ENCODE measurements around the gene TMCC1. TPM values are rescaled to one million over a fixed set of nuclear protein-coding genes. Genes with fewer than 3 reads are reported as not detected.
A peak's percentile ranks its signal among the peaks of the same experiment; 100 is the strongest.

Gene TMCC1
- total RNA-seq, 2 donors from 2014 or later = 41.0 to 51.1 TPM

GRCh38 chr3:129940086-129940485, 46.6 kb upstream of the TMCC1 start:
- no peaks in the 10 kb centered on the region for H3K27me3 ChIP-seq (ENCODE audit: control insufficient read depth, insufficient read depth, low read length, poor library complexity, severe bottlenecking)
- H3K36me3 ChIP-seq (ENCODE audit: control insufficient read depth, insufficient read depth, low read length) = no peaks in the 10 kb centered on the region
- DNase-seq = no peak
- H3K36me3 Mint-ChIP-seq (ENCODE audit: low read depth) = no peaks in the 10 kb centered on the region
- WGBS, 2 experiments (ENCODE audit: insufficient coverage in 1 of 2, insufficient read length in 1 of 2) = 92 to 93% methylated on average over 2 to 3 of the region's 3 CpGs
- no peak overlapping the region for H3K27ac Mint-ChIP-seq
- no peak overlapping the region for H3K9ac ChIP-seq (ENCODE audit: extremely low read depth, low read length, poor library complexity, severe bottlenecking)
- peaks cover 9% of the 10 kb centered on the region for H3K9me3 Mint-ChIP-seq
- H3K4me1 Mint-ChIP-seq = peaks cover 4% of the 10 kb centered on the region
- H3K4me3 Mint-ChIP-seq = no peak overlapping the region
- no peak for TF ChIP-seq CTCF (conservative IDR thresholded peaks at IDR 0.05)
- no peak overlapping the region for H3K27ac ChIP-seq (ENCODE audit: low read depth, low read length)
- no peaks in the 10 kb centered on the region for H3K4me1 ChIP-seq (ENCODE audit: control insufficient read depth, insufficient read depth, low read length)
- no peaks in the 10 kb centered on the region for H3K9me3 ChIP-seq (ENCODE audit: control insufficient read depth, low read length)
- peaks cover 8% of the 10 kb centered on the region for H3K27me3 Mint-ChIP-seq (ENCODE audit: insufficient read depth)
- no peak overlapping the region for H3K4me3 ChIP-seq (ENCODE audit: low read length)

GRCh38 chr3:129938140-129938930, 44.8 kb upstream of the TMCC1 start:
- Histone ChIP-seq H3K36me3 (ENCODE audit: control insufficient read depth, insufficient read depth, low read length) (no peaks in the 10 kb centered on the region), H3K9ac (ENCODE audit: extremely low read depth, low read length, poor library complexity, severe bottlenecking) (no peak overlapping the region), H3K27ac (ENCODE audit: low read depth, low read length) (no peak overlapping the region), H3K4me3 (ENCODE audit: low read length) (no peak overlapping the region), H3K9me3 (ENCODE audit: control insufficient read depth, low read length) (no peaks in the 10 kb centered on the region), H3K27me3 (ENCODE audit: control insufficient read depth, insufficient read depth, low read length, poor library complexity, severe bottlenecking) (no peaks in the 10 kb centered on the region), H3K4me1 (ENCODE audit: control insufficient read depth, insufficient read depth, low read length) (no peaks in the 10 kb centered on the region)
- Mint-ChIP-seq H3K4me1 (peaks cover 6% of the 10 kb centered on the region), H3K27me3 (ENCODE audit: insufficient read depth) (peaks cover 5% of the 10 kb centered on the region), H3K9me3 (no peaks in the 10 kb centered on the region), H3K36me3 (ENCODE audit: low read depth) (no peaks in the 10 kb centered on the region), H3K4me3 (no peak overlapping the region), H3K27ac (no peak overlapping the region)
- TF ChIP-seq CTCF (conservative IDR thresholded peaks at IDR 0.05) = peak; percentile 40
- DNase-seq = no peak
- WGBS, 2 experiments (ENCODE audit: insufficient coverage in 1 of 2, insufficient read length in 1 of 2) = 86 to 95% methylated on average over 4 to 8 of the region's 8 CpGs

- Histone ChIP-seq H3K4me3 (ENCODE audit: low read length) (no peak overlapping the region), H3K36me3 (ENCODE audit: control insufficient read depth, insufficient read depth, low read length) (no peaks in the 10 kb centered on the region), H3K4me1 (ENCODE audit: control insufficient read depth, insufficient read depth, low read length) (no peaks in the 10 kb centered on the region), H3K9me3 (ENCODE audit: control insufficient read depth, low read length) (no peaks in the 10 kb centered on the region), H3K9ac (ENCODE audit: extremely low read depth, low read length, poor library complexity, severe bottlenecking) (no peak overlapping the region), H3K27me3 (ENCODE audit: control insufficient read depth, insufficient read depth, low read length, poor library complexity, severe bottlenecking) (no peaks in the 10 kb centered on the region), H3K27ac (ENCODE audit: low read depth, low read length) (no peak overlapping the region)
- H3K9me3 Mint-ChIP-seq = no peaks in the 10 kb centered on the region
- H3K27me3 Mint-ChIP-seq (ENCODE audit: insufficient read depth) = peaks cover 5% of the 10 kb centered on the region
- DNase-seq = peak; percentile 72
- peak; percentile 46 for TF ChIP-seq CTCF (conservative IDR thresholded peaks at IDR 0.05)
- H3K36me3 Mint-ChIP-seq (ENCODE audit: low read depth) = no peaks in the 10 kb centered on the region
- WGBS, 2 experiments (ENCODE audit: insufficient coverage in 1 of 2, insufficient read length in 1 of 2) = 87 to 89% methylated on average over 8 to 9 of the region's 9 CpGs
- H3K27ac Mint-ChIP-seq = no peak overlapping the region
- H3K4me1 Mint-ChIP-seq = peaks cover 6% of the 10 kb centered on the region
- H3K4me3 Mint-ChIP-seq = no peak overlapping the region
These were observed 44.2 kb upstream of the TMCC1 start for GRCh38 chr3:129937717-129938116.

All from endodermal cell (in vitro differentiated cells).